GM19467 (cell line): ENCODE measurements around the gene SMAP2.
"Not testable (repeated sequence)": the region's sequence is repeated elsewhere in the genome, so short reads cannot be mapped to it uniquely, and the experiment has no call there.

Source experiments
- ATAC-seq: cut with Tn5 transposase; IDR thresholded peaks from one replicate; pipeline ENCODE4 v1.9.1; 2021; ENCODE audit warnings: mild to moderate bottlenecking, moderate library complexity; ENCODE audit not compliant: unreplicated experiment

The SMAP2 gene

GRCh38 chr1:40371707-40372258 lies 1.7 kb upstream of the SMAP2 start:
- no peak for ATAC-seq

GRCh38 chr1:40372658-40373322 lies 737 bp upstream of the SMAP2 start:
- ATAC-seq = no peak

GRCh38 chr1:40377512-40377911 lies 4.0 kb downstream of the SMAP2 start:
- no peak for ATAC-seq

- ATAC-seq = no peak
Measured at GRCh38 chr1:40379785-40380452, 6.4 kb downstream of the SMAP2 start.

DNA sequence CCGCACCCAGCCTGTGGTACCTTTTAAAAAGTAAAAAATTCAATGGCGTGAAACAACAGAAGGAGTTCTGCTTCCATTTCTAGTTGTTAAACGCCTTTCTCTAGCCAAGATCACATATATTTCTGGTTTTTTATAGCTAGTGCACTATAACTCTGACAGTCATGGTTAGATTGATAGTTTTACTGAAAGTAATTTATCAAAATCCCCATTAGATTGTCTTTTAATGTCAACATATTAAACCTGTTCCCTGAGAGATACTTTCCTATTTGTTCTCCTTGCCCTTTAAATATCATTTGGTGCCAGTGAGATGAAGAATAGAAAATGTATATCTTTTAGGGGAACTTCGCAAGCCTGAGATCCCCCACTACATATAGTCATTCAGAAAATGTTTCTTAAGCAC lies 7.3 kb downstream of the SMAP2 start:
- no peak for ATAC-seq

GRCh38 chr1:40381268-40382107 lies 8.0 kb downstream of the SMAP2 start:
- ATAC-seq = peak; percentile 31

DNA sequence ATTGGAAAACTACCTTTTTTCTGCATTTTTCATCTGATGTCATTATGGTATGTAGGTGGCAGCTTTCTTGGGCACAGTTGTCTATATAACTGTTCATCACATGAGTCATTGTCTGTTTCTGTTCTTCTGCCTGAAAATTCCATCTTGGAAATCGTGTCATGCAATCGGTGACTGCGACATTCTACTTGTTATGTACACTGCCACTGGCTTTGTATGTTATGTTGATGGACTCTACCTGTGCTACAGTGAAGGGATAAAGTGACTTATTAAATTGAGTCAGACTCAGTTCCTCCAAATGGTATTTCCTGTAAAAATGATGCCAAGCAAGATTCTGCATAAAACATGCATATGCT lies 8.6 kb downstream of the SMAP2 start:
- no peak for ATAC-seq

DNA sequence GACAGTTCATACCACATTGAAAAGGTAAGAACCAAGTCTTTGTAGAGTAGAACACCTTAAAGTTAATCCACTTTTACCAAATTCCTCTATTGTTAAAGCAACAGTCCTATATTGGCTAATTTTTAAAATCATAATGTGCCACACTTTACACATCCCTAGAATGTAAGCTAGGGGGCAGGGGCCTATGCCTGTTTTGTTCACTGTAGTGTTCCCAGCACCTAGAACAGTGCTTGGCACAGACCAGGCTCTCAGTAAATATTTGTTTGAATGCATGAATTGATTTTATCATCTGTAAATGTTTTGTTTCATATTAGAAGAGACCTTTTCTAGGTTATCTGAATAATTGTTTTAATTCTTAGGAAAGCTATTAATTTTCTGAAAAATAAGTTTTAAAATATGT lies 9.1 kb downstream of the SMAP2 start:
- no peak for ATAC-seq

GRCh38 chr1:40383095-40383487 lies 9.6 kb downstream of the SMAP2 start:
- ATAC-seq = no peak

- ATAC-seq = no peak
Measured at GRCh38 chr1:40383488-40384412, 10.2 kb downstream of the SMAP2 start.

DNA sequence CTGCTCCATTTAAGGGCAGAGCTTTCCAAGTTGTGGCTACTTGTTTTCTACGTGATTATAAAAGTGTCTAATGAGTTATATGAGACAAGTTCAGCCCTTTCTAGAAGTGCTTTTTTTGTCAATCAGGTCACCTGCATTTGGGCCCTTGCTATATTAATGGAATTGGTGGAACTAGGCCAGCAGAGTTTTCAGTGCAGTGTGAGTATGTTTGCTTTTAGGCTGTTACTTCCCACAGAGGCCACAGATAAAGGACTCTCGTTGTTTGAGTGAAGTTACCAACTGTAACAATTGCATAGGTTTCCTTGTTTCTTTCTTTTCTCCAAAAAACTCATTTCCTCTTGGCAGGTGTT lies 10.9 kb downstream of the SMAP2 start:
- ATAC-seq = no peak

DNA sequence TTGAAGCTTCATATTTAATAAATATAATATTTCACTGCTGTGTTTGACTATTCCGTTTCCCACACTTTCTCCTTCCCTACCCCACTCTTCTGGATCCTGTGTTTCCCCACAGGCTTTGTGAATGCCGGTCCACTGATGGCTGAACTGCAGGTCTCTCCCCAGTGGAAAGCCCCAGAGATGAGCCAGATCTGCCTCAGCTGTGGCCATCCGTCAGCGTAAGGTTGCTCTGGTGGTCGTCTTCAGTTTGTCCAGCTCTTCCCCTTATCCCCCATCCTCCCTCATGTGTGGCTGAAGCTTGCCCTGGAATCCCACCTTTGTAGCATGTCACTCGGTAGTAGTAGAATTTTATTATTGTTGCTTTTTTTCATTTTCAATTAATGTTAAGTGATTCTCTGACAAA lies 11.4 kb downstream of the SMAP2 start:
- ATAC-seq = no peak

GRCh38 chr1:40385437-40386358 lies 12.2 kb downstream of the SMAP2 start:
- peak; percentile 56 for ATAC-seq

DNA sequence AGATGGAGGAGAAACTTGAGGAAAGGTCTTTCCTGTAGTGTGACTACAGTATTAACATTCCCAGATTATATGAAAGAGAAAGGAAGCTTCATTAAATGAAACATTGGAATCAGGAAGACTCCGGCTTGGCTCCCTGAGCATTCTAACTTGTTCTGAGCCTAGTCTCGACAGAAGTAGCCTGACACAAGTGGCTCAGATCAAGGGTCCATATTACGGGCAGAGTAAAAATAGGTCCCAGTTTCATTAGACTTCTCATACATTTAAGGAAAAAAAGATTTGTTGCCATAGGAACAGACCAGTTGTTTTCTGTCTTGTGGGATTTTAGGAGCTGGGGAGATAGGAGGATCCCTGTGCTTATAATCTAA lies 12.8 kb downstream of the SMAP2 start:
- no peak for ATAC-seq

DNA sequence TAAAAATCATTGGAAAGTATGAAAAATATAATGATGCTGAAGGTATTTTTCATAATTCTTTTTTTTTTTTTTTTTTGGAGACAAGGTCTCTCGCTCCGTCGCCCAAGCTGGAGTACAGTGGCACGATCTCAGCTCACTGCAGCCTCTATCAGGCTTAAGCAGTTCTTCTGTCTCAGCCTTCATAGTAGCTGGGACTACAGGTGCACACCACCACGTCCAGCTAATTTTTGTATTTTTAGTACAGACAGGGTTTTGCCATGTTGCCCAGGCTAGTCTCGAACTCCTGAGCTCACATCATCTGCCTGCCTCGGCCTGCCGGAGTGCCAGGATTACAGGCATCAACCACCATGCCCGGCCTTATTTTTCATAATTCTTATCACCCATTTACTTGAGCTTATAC lies 13.3 kb downstream of the SMAP2 start:
- no peak for ATAC-seq

DNA sequence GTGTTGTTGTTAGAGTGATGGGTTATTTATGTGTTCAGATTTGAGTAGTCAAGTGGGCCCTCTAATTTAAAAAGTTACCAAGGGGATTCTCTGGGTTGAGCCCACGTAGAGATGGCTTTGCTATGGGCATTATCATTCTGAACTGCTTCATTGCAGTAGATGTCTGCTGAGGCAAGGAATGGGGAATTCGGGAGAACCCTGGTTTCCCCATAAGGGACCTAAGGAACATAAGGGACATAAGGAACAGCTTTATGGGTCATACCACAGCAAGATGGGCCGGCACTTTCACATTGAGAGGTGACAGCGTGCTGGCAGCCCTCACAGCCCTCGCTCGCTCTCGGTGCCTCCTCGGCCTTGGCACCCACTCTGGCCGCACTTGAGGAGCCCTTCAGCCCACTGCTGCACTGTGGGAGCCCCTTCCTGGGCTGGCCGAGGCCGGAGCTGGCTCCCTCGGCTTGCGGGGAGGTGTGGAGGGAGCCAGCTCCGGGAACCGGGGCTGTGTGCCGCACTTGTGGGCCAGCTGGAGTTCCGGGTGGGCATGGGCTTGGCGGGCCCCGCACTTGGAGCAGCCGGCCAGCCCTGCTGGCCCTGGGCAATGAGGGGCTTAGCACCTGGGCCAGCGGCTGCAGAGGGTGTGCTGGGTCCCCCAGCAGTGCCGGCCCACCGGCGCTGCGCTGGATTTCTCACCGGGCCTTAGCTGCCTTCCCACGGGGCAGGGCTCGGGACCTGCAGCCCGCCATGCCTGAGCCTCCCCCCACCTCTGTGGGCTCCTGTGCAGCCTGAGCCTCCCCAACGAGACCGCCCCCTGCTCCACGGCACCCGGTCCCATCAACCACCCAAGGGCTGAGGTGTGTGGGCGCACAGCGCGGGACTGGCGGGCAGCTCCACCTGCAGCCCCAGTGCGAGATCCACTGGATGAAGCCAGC lies 14.1 kb downstream of the SMAP2 start:
- not testable (repeated sequence) for ATAC-seq

GRCh38 chr1:40388456-40389321 lies 15.2 kb downstream of the SMAP2 start:
- ATAC-seq = not testable (repeated sequence)

GRCh38 chr1:40389322-40389803 lies 15.8 kb downstream of the SMAP2 start:
- no peak for ATAC-seq
